ENCODE results near the gene OLA1.

GRCh38 chr2:174184915-174185314 is 63.4 kb downstream of the OLA1 start:
- TF ChIP-seq CTCF (IDR thresholded peaks at IDR 0.05) (no peak), EZH2 (IDR thresholded peaks at IDR 0.05; ENCODE audit: borderline replicate concordance, insufficient read depth, low read depth, low read length, poor library complexity, severe bottlenecking) (no peak)

Data from B cell (primary cell).